ENCODE results near the gene CHMP4A.
"Not testable (repeated sequence)": the region's sequence is repeated elsewhere in the genome, so short reads cannot be mapped to it uniquely, and the experiment has no call there.

Gene CHMP4A

DNA sequence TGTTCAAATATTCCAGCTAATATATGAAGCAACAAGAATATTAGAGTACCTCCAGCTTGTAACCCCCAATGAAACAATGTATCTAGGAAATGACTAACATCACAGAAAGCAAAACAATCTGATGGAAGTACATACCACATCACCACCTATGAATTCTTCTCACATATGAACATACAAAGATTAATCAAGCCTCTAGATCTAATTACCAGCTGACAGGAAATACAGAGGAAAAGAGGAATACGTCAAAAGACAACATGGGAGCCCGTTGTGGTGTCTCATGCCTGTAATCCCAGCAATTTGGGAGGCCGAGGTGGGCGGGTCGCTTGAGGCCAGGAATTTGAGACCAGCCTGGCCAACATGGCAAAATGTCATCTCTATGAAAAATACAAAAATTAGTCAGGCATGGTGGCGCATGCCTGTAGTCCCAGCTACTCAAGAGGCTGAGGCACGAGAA, 11.4 kb upstream of the CHMP4A start:
- DNase-seq (ENCODE audit: low spot score), result no peak

DNA sequence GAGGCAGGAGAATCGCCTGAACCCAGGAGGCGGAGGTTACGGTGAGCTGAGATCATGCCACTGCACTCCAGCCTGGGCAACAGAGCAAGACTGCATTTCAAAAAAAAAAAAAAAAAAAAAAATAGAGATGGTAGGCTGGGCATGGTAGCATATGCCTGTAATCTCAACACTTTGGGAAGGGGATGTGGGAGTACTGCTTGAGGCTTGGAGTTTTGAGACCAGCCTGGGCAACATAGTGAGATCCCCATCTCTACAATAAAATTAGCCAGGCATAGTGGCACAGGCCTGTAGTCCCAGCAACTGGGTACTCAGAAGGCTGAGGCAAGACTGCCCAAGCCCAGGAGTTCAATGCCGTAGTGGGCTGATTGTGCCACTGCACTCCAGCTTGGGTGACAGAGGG, 9.7 kb upstream of the CHMP4A start:
- not testable (repeated sequence) for DNase-seq (ENCODE audit: low spot score)

DNA sequence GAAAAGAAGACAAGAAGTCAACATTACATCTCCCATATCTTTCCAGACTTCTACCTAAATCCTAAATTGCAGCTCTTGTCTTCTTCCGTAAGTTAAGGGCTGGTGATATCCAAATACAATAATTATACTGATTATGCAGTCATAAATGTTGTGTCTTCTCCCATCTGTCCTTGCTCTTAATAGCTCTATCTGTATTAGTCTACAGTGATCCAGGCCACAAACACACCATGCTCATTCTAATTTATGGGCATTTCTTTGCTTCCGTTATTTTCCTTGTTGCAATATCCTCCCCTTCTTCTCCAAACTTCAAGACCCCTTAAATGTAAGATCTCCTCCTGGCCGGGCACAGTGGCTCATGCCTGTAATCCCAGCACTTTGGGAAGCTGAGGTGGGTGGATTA, 6.2 kb upstream of the CHMP4A start:
- DNase-seq (ENCODE audit: low spot score), result no peak

DNA sequence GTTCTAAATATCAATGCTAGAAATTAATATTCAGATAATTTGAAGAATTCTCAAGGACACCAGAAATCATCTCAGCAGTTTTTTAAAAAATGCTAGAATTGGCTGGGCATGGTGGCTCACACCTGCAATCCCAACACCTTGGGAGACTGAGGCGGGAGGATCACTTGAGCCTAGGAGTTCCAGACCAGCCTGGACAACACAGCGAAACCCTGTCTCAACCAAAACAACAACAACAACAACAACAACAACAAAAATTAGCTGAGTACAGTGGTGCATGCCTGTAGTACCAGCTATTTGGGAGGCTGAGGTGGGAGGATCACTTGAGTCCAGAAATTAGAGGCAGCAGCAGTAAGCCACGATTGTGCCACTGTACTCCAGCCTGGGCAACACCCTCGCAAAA, 5.8 kb upstream of the CHMP4A start:
- DNase-seq (ENCODE audit: low spot score), result no peak

DNA sequence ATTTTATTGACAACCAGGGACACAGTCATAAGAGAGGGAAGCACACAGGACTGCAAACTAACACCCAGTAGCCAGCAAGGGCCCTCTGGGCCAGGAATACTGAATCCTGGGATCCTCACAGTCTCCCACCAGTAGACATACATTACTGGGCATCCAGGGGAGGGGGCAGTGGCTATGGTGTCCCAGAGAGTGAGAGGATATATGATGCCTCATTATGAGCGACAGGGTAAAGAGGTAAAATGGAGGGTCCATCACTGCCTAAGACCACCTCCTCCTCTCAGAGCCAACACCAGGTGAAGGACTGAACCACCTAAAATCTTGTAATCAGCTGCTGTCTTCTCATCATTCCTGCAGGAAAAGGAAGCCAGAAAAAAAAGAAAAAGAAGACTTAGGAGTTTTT, 3.6 kb upstream of the CHMP4A start:
- DNase-seq (ENCODE audit: low spot score), result not testable (repeated sequence)

DNA sequence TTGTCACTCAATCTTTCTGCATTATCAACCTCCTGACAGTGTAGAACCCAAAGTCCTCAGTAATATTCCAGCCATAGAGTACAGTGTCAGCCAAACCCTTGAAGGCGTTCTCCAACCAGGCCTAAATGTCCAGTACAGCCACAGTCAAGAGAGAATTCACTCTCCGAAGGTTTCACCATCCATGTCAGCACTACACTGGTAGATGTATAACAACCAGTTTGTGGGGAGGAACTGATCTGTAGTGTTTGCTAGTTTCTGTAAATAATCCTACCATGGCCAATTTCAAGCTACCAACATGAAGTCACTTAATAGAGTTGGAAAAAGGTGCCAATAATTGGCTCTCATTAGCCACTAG, 3.0 kb upstream of the CHMP4A start:
- no peak for DNase-seq (ENCODE audit: low spot score)

DNA sequence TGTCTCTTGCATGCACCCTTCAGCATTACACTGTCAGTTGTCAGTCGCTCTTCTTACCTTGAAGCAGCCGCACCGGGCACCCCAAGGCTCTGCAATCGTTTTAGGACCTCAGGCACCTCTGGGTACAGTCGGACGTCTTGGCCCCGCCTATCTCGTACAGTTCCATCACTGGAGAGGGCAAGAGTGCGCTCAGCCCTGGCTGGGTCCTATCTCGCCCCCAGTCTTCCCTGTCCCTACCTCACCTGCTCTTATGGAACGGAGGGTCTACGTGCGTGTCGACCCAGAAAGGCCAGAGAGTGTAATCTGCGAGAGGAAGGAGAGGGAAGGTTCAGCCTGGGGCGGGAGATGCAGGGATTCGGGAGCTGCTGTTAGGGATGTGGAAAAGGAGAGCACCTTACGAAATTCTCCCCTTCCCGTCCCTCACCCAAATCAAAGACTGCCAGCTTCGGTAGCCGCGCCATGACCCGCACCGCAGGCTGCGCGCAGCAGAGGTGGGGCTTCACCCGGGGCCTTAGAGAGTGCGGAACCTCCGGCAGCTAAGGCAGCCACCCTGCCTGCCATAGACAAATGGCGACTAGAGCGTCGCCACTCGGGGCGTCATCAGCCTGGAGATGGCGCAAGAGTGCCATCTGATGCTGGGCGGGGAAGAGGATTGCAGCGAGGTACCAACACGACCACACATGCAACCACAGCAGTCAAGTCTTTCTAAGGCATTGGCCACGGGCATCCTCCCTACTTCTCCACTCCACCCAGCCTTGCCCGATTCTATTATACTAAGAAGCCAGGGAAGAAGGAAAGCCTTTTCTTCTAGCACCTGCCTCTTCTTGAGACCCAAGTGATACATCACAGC, 2.4 kb upstream of the CHMP4A start, which contains the start of gene MDP1:
MDP1 (minus strand) TSS at position 572 of the 850 bp plus-strand sequence; CDS start at position 461, 111 bp downstream.
- DNase-seq (ENCODE audit: low spot score), result peak; percentile 86

DNA sequence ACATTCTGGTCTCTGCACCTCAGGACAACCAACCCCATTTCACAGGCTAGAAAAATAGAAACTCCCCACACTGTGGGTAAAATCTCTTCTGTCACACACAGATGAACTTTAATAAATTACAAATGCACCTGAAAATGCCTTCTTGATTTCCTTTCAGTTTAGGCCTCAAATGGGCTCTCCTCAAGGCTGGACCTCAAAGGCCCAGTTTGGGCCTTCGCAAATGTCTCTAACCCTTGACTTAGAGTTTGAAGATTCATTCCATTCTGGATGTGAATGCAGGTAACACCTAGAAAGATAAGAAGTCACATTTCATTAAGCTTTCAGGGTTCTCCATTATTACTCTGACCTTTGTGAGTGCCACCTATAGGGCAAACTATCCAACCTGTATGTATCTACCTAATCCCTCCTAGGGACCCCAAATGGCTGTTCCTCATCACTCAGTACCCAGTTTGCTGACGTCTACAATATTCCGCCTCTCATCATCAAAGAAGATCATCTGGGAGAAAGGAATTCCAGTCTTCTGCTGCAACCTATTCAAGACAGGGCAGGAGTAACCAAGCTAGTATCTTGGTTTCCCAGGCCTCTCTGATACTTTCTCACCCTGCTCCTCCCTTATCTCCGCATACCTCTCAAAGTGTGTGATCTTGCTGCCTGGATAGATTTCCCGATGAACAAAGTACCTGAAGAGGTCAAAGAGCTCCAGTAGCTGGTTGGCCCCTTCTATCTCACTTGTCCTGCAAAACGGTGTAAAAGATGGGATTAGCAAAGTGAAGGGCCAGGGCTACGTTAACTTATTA, 776 bp upstream of the CHMP4A start:
- DNase-seq (ENCODE audit: low spot score), result no peak

DNA sequence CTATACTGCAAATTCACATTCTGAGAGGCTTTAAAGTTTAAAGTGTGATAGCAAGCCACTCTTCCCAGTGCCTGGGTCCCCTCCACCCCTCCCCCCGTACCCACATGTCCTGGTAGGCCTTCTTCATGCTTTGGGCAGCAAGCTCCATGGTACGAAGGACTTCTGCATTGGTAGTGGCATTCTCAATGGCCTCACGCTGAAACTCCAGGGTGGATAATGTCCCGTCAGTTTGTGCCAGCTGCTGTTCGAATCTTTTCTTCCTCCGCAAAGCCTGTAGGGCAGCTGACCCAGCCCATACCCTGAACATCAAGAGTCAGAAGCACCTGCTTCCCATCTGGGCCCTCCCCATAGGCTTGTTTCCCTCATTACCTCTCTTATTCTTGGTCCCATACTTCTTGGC, 2.0 kb downstream of the CHMP4A start:
- no peak for DNase-seq (ENCODE audit: low spot score)

DNA sequence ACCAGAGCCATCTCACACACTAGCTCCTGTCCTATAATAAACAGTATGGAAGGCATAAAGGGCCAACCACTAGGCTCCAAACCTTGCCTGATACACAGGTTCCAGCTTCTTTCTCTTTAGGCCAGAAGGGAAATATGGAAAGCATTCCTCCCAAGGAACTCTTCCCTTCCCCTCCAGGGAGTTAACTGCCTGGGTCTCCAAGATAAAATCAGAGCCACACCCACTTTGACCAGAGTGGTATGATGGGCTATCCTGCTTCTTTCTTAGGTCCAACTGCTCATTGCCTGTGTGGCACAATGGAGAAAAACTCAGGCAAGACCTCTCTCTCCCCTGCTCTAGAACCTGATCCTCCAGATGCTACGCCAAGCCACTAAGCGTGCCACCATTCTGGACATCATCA, 5.7 kb downstream of the CHMP4A start:
- no peak for DNase-seq (ENCODE audit: low spot score)

DNA sequence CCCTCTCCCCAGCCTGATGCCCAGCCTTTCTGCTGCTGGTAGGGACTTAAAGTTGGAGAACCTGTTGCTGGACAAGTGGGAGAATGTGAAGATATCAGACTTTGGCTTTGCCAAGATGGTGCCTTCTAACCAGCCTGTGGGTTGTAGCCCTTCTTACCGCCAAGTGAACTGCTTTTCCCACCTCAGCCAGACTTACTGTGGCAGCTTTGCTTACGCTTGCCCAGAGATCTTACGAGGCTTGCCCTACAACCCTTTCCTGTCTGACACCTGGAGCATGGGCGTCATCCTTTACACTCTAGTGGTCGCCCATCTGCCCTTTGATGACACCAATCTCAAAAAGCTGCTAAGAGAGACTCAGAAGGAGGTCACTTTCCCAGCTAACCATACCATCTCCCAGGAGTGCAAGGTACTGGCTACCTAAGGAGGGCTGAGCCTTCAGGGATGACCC, 6.2 kb downstream of the CHMP4A start:
- no peak for DNase-seq (ENCODE audit: low spot score)

DNA sequence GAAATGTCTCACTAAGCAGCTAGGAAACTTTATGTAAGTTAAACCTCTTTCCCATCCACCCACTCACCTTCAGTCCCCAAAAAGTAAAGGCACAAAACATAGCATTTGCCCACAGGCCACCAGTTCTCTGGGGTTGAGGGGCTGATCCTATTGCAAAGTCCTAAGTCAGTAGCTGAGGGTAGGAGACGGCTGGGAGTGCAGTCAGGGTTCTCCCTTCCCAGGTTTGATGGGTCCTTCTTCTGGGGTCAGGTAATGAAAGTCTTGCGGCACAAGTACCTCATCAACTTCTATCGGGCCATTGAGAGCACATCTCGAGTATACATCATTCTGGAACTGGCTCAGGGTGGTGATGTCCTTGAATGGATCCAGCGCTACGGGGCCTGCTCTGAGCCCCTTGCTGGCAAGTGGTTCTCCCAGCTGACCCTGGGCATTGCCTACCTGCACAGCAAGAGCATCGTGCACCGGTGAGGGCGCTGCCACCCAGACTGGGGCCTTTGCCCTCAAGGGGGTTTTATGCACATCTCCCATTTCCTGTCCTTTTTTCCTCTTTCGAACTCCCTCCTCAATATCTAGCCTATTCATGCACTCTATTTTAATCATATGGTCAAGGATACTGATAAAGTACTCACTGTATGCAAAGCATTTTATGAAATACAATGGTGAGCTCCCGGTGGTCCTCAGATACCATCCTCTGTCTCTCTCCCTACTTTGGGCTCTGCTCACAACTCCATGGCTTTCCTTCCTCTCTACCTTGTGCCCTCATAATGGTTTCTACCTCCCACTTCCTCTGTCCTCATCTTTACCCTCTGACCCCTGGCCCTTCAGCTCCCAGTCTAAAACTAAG, 6.8 kb downstream of the CHMP4A start:
- no peak for DNase-seq (ENCODE audit: low spot score)

DNA sequence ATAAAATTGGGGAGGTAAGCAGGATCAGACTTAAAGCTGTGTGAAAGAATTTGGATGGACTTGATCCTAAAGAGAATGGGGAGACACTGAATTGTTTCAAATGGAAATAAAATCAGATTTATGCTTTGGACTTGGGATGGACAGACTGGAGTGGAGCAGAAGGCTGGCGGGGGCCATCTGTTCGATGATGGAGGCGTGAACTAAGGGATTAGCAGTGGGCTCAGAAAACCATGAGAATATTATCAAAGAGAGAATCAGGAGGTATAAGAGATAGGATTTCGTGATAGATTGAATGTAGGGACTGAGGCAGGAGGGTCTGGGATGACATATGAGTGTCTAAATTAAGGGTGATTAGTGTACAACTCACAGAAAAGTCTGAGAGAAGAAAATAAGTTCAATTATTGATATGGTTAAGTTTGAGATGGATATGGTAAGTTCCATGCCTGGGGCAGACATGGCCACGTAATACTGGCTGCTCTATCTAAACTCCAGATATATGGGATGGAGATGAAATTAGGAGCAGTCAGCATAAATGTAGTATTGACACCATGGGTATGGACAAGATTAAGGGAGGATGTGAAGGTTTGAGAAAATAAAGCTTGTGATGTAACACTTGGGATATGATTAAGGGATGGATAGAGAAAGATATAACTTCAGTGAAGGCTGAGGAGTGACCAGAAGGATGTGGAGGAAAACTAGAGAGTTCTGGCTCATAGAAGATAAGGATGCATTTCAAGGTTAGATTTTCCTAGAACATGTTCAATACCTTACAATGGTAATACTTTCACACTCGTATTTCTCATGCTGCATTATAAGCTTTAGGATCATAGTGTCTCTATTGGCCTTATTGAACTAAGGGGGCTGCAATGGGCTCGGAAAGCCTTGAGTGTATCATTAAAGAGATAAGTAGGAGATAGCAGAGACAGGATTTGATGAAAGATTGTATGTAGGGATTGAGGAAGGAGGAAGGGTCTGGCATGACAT, 8.8 kb downstream of the CHMP4A start:
- no peak for DNase-seq (ENCODE audit: low spot score)

DNA sequence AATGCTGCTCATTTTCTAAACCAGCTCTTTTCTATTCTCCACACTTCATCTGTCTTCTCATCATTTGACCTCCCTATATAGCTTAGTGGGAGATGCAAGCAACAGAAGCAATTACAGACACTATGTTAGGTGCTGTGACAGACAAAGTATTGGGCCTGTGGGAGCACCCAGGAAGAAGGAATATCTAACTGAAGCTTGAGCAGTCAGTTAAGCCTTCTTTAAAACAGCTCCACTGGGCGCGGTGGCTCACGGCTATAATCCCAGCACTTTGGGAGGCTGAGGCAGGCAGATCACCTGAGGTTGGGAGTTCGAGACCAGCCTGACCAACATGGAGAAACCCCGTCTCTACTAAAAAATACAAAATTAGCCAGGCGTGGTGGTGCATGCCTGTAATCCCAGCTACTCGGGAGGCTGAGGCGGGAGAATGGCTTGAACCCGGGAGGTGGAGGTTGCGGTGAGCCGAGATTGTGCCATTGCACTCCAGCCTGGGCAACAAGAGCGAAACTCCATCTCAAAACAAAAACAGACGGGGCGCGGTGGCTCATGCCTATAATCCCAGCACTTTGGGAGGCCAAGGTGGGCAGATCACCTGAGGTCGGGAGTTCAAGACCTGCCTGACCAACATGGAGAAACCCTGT, 9.9 kb downstream of the CHMP4A start:
- DNase-seq (ENCODE audit: low spot score), result not testable (repeated sequence)

DNA sequence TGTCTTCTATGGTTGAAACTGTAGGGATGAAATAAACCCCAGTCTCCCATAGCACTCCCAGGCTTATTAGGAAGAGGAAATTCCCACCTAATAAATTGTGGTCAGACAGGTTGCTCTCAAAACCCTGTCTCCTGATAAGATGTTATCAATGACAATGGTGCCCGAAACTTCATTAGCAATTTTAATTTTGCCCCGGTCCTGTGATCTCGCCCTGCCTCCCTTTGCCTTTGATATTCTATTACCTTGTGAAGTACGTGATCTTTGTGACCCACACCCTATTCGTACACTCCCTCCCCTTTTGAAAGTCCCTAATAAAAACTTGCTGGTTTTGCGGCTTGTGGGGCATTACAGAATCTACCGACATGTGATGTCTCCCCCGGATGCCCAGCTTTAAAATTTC, 10.8 kb downstream of the CHMP4A start:
- not testable (repeated sequence) for DNase-seq (ENCODE audit: low spot score)

DNA sequence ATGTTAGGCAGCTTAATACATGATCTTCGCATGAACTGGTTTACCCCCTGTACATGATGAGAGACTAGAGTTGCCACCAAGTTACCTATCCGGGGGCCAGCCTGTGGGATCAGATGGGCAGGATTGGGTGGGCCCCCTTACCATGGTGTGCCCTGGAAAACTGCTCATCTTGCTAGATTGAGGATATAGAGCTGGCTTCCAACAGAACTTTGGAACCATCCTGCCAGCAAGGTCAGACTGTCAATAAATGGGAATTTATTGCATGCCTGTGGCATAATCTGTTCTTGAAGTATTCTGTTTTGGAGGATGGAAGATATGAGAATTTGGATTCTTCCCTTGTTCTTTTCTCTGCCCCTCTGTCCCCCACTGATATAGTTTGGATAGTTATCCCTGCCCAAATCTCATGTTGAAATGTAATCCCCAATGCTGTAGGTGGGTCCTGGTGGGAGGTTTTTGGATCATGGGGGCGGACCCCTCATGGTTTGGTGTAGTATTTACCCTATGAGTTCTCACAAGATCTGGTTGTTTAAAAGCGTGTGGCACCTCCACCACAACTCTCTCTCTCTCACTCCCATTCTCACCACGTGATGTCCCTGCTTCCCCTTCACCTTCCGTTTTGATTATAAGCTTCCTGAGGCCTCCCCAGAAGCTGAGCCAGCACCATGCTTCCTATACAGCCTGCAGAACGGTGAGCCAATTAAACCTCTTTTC, 14.3 kb downstream of the CHMP4A start:
- no peak for DNase-seq (ENCODE audit: low spot score)

DNA sequence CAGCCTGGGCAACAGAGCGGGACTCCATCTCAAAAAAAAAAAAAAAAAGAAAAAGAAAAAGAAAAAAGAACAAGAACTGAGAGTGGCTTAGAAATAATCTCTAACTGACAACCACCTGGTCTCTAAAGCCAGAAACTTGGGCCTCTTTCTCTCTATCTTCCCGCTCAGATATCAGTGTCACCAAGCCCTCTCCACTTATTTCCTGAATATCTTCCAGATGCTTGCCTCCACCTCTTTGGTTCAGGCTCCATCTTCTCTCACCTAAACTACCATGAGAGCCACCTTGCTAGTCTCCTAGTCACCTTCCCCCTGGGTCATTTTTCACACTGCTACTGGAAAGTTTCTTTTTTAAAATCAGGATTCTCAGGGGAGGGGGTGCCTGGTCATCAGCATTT, 16.2 kb downstream of the CHMP4A start:
- no peak for DNase-seq (ENCODE audit: low spot score)

DNA sequence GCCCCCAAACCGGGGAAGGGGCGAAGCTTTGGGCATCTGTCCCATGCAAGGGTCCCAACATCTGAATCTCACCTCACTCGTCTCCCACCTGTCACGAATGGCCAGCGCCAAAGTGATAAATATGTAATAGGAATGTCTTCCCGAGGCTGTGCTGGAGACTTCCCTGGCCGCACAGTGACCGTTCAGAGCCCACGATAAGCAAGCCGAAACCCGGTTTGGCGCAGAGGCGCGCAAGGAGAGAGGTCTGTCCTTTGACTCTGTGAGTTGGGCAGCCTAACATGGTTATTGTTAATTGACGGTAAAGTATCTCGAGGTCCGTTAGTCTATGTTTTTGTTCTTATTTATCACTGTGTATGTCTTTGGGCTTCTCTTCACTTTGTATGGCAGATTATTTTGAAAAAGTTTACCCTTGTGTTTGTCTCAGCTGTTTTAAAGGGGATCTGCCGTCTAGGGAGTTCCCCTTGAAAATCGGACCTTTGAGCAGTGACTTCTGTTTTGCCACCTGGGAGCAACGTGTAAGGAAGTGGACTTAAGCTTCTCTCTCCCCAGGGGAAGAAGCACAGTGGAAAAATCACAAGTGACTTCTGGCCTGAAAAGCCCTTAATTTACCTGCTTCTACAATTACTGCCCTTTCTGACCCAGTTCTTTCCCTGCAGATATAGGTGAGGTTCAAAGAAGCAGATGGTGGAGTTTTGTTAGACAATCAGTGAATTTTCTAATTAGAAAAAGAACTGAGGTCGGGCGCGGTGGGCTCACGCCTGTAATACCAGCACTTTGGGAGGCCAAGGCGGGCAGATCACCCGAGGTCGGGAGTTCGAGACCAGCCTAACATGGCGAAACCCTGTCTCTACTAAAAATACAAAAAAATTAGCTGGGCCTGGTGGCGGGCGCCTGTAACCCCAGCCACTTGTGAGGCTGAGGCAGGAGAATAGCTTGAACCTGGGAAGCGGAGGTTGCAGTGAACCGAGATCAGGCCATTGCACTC, 16.9 kb downstream of the CHMP4A start:
- DNase-seq (ENCODE audit: low spot score), result no peak

Data from ecto neural progenitor cell (in vitro differentiated cells).